Esophagus muscularis mucosa (tissue), 4 donors: ENCODE results near the gene ATP5F1B. TPM values are rescaled to one million over a fixed set of nuclear protein-coding genes. Genes with fewer than 3 reads are reported as not detected.

ENCODE experiments used
- DNase-seq: peaks from one replicate; pipeline ENCODE4 v3.0.0-alpha.2; 2017; ENCODE audit errors: extremely low spot score
- H3K27ac ChIP-seq, 4 donors: fragments of 200-600 bp; sonication (generic); replicated peaks in 1 of 4; 1 replicate in 3 of 4; 2 replicates in 1 of 4; pipeline ENCODE4 v1.5.1; 2016 to 2019; ENCODE audit warnings: mild to moderate bottlenecking in 1 of 4
- H3K27me3 ChIP-seq, 4 donors: fragments of 200-600 bp; sonication (generic); one replicate each; pipeline versions ENCODE4 v1.5.1 to v1.6.0; 2016 to 2019
- H3K36me3 ChIP-seq, 4 donors: fragments of 200-600 bp; sonication (generic); one replicate each; pipeline ENCODE4 v1.5.1; 2016 to 2019
- H3K4me1 ChIP-seq, 4 donors: fragments of 200-600 bp; sonication (generic); one replicate each; pipeline ENCODE4 v1.5.1; 2016 to 2019
- H3K4me3 ChIP-seq, 4 donors: fragments of 200-600 bp; sonication (generic); 1 replicate in 2 of 4; 2 replicates in 2 of 4; pipeline ENCODE4 v1.5.1; 2016 to 2019; ENCODE audit warnings: mild to moderate bottlenecking in 4 of 4, moderate library complexity in 1 of 4
- H3K9me3 ChIP-seq, 4 donors: fragments of 200-600 bp; sonication (generic); 1 replicate in 3 of 4; 2 replicates in 1 of 4; pipeline ENCODE4 v1.5.1; 2016 to 2019
- CTCF ChIP-seq, 3 experiments: fragments of 200-600 bp in 2 of 3; fragments of 450-650 bp in 1 of 3; sonication (generic) in 2 of 3; IDR thresholded peaks; one replicate each; pipeline ENCODE4 v1.5.1; 2017 to 2019; ENCODE audit warnings: antibody characterized with exemption in 3 of 3, mild to moderate bottlenecking in 2 of 3, moderate library complexity in 1 of 3
- EP300 ChIP-seq: sonication (generic); formaldehyde crosslinking; IDR thresholded peaks from one replicate; pipeline ENCODE4 v1.6.1; 2017; ENCODE audit warnings: antibody characterized with exemption
- POLR2A ChIP-seq: fragments of 450-650 bp; IDR thresholded peaks from one replicate; pipeline ENCODE4 v1.6.1; 2017; ENCODE audit warnings: antibody characterized with exemption, moderate library complexity, mild to moderate bottlenecking, low read depth
- POLR2AphosphoS5 ChIP-seq, 2 donors: sonication (generic); formaldehyde crosslinking; IDR thresholded peaks; one replicate each; pipeline ENCODE4 v1.6.1; 2017; ENCODE audit warnings: antibody characterized with exemption in 2 of 2
- WGBS: methylation state at CpG from one replicate; pipeline ENCODE4 v1.1.5; 2018; 5-methylcytosine and 5-hydroxymethylcytosine counted together
- intact Hi-C: fragments of 100-400 bp; cut with DNase I; formaldehyde crosslinking; loops from one replicate; pipeline ENCODE4 v1.15.1; 2023
- total RNA-seq, 4 donors: library from RNA; depleted of rRNA; stranded (reverse); fragments of >200 nt; gene quantifications; one replicate each; pipeline versions ENCODE4 v1.1.0 to v1.2.1, GENCODE V29; 2016

Gene ATP5F1B
- 100 to 1,000 TPM; 383 to 465 (median 424) TPM for total RNA-seq

DNA sequence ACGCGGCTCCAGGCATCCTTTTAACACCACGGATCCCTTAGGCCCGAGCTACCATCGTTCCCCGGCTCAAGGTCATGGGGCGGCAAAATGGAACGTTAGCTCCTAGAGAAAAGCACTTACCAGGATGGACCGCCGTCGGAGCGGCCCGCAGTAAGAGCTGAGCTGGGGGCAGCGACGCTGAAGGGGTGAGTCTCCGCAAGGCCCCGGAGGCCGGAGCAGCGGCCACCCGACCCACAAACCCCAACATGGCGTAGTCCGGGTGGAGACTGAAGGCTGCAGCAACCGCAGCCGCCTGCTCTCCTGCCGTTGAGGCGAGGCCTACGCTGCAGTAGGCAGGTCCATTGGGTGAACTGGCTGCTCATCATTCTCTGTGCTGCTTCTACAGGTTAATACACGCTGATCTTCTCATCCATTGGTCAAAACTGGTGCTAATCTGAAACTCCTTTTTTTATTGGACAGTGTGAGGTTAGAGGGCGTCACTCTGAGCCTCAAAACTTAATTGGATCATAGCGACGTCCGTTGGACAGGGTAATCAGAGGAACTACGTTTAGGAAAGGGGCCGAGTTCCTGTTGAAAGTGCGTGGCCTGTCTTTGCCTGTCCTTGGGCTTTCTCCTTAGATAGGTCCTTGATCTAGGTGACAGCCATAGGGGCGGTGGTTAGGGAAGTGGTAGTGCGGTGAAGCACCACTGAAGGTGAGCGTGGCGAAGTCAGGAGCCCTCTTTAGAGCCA, at the start of gene ATP5F1B:
Gene ATP5F1B, minus strand, starts transcription at position 268 of the 730 bp plus-strand sequence. Its CDS starts 21 bp downstream, at position 247.
- TF ChIP-seq POLR2AphosphoS5 (IDR thresholded peaks at IDR 0.05) = peak; percentile 99 to 100
- no peak for TF ChIP-seq EP300
- TF ChIP-seq CTCF (IDR thresholded peaks at IDR 0.05) = peak in 1 of 3 experiments; percentile 39
- peak; percentile 96 for TF ChIP-seq POLR2A
- H3K4me3 ChIP-seq = peak within 1 kb of the TSS; percentile 61 to 98 (median 76)
- H3K36me3 ChIP-seq = peaks cover 27 to 41% (median 35%) of the 10 kb centered on the region in 4 donors
- peak within 1 kb of the TSS; percentile 85 to 96 (median 90) for H3K27ac ChIP-seq
- no peaks in the 10 kb centered on the region for H3K9me3 ChIP-seq
- H3K27me3 ChIP-seq = no peaks in the 10 kb centered on the region
- peak; percentile 98 for DNase-seq
- WGBS = under 1% methylated on average over 28 of the region's 39 CpGs
- peaks cover 30 to 52% (median 47%) of the 10 kb centered on the region in 4 donors for H3K4me1 ChIP-seq
- intact Hi-C loops = loop anchor here (2.0 to 5.0 kb wide), 2 partner anchors 41 to 81 kb away; partner anchors contain the start of gene PTGES3

DNA sequence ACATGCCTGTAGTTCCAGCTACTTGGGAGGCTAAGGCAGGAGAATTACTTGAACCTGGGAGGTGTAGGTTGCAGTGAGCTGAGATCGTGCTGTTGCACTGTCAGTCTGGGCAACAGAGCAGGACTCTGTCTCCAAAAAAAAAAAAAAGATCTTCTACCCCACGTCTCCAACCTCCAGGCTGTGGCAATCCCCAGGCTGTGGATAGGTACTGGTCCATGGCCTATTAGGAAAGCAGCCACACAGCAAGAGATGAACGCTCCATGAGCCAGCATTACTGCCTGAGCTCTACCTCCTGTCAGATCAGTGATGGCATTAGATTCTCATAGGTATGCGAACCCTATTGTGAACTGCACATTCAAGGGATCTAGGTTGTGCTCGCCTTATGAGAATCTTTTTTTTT, 48.4 kb upstream of the ATP5F1B start:
- DNase-seq = no peak
- intact Hi-C loops = no loop called here

GRCh38 chr12:56688846-56689109, 43.0 kb upstream of the ATP5F1B start:
- Histone ChIP-seq H3K27me3 (no peaks in the 10 kb centered on the region), H3K36me3 (peaks cover 0 to 5% (median 0%) of the 10 kb centered on the region in 4 donors), H3K27ac (peak overlapping the region; percentile 99 to 100 (median 100)), H3K4me1 (peaks cover 21 to 44% (median 38%) of the 10 kb centered on the region in 4 donors), H3K9me3 (no peaks in the 10 kb centered on the region), H3K4me3 (peak overlapping the region; percentile 80 to 98 (median 96))
- intact Hi-C loops = loop anchor here (1.0 to 5.0 kb wide), 2 partner anchors 37 to 41 kb away; partner anchors contain the start of genes ATP5F1B and NACA
- WGBS = 6% methylated on average over 7 of the region's 7 CpGs
- TF ChIP-seq CTCF (IDR thresholded peaks at IDR 0.05) = no peak
- TF ChIP-seq EP300 = no peak
- no peak for TF ChIP-seq POLR2AphosphoS5 (IDR thresholded peaks at IDR 0.05)
- TF ChIP-seq POLR2A = no peak
- DNase-seq = no peak

More for the DNA sequence above, 48.4 kb upstream of the ATP5F1B start:
- 72% methylated on average over 5 of the region's 5 CpGs for WGBS
- no peak overlapping the region for H3K27ac ChIP-seq
- H3K36me3 ChIP-seq = no peaks in the 10 kb centered on the region
- H3K4me1 ChIP-seq = peaks cover 3 to 5% (median 4%) of the 10 kb centered on the region in 4 donors
- H3K4me3 ChIP-seq = no peak overlapping the region
- H3K9me3 ChIP-seq = no peaks in the 10 kb centered on the region
- H3K27me3 ChIP-seq = no peaks in the 10 kb centered on the region
- no peak for TF ChIP-seq CTCF (IDR thresholded peaks at IDR 0.05)
- no peak for TF ChIP-seq POLR2AphosphoS5 (IDR thresholded peaks at IDR 0.05)
- TF ChIP-seq POLR2A = no peak
- TF ChIP-seq EP300 = no peak

DNA sequence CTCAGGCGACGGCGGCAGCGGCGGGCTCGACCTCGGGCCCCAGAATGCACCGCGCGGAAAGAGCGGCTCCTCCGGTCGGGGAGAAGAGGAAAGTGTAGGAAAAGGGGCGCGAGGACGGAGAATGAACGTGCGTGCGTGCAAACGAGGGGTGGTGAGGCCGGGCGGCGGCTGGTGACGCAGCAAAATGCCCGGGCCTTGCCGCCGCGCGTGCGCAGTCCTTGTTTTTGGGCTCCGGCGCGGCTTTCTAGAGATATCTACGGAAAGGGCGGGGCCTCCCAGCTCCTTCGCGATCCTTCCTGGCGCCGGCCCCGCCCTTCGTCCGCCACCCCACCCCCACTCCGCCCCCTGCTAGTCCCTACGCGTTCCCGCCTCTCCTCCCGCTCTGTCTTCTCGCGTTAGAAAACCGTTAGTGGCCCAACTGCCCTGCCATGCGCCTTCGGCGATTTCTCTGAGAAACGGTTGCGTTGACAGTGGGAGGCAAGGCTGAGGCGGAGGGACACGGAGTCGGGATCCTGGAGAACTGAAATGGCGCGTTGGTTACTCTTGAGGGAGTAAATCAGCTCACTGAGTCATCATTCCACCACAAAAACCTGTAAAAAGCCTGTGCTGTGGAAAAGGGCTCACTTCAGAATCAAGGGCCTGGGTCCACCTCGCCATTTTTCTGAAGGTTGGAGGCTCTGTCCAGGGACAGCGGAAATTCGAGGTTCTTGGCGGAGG, 42.5 kb upstream of the ATP5F1B start, which contains the start of gene PTGES3:
Gene PTGES3, minus strand, starts transcription at position 156 of the 717 bp plus-strand sequence. CDS start 285 bp downstream, outside the sequence.
- peaks cover 21 to 49% (median 41%) of the 10 kb centered on the region in 4 donors for H3K4me1 ChIP-seq
- H3K27ac ChIP-seq = peak within 1 kb of the TSS; percentile 99 to 100 (median 100)
- peaks cover 0 to 5% (median 0%) of the 10 kb centered on the region in 4 donors for H3K36me3 ChIP-seq
- H3K27me3 ChIP-seq = no peaks in the 10 kb centered on the region
- TF ChIP-seq CTCF (IDR thresholded peaks at IDR 0.05) = peak in 1 of 3 experiments; percentile 24
- peak; percentile 86 for TF ChIP-seq POLR2A
- TF ChIP-seq EP300 = no peak
- TF ChIP-seq POLR2AphosphoS5 (IDR thresholded peaks at IDR 0.05) = peak; percentile 98 to 99
- peak within 1 kb of the TSS; percentile 80 to 98 (median 96) for H3K4me3 ChIP-seq
- DNase-seq = peak; percentile 99
- WGBS = under 1% methylated on average over 51 of the region's 64 CpGs
- intact Hi-C loops = loop anchor here (1.0 to 5.0 kb wide), 2 partner anchors 37 to 41 kb away; partner anchors contain the start of genes ATP5F1B and NACA
- H3K9me3 ChIP-seq = no peaks in the 10 kb centered on the region
